Stimulated activated CD4-positive, alpha-beta T cell treated with anti-CD3 and anti-CD28 coated beads, Interleukin-2, amount 100 ng/mL, for 4 hours (primary cell): ENCODE measurements around the gene TSC1.

ENCODE experiments used
- DNase-seq: peaks from one replicate; pipeline ENCODE4 v3.0.0-alpha.2; 2020; ENCODE audit warnings: low read depth

The TSC1 gene

DNA sequence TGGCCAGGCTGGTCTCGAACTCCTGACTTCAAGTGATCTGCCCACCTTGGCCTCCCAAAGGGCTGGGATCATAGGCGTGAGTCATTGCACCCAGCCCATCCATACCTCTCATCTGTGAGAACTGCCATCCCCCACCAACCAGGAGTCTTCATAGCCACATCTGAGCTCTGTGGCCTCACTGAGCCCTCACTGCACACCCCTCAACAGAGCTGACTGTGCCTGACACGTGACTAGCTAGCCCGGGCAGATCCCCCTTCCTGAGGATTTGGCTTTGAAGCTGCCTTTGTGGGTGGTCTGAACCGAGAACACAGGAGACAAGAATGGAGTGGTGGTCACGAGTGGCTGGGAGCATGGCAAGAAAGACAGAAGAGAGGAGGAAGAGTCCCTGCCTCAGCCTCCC lies 81.9 kb downstream of the TSC1 start:
- no peak for DNase-seq

DNA sequence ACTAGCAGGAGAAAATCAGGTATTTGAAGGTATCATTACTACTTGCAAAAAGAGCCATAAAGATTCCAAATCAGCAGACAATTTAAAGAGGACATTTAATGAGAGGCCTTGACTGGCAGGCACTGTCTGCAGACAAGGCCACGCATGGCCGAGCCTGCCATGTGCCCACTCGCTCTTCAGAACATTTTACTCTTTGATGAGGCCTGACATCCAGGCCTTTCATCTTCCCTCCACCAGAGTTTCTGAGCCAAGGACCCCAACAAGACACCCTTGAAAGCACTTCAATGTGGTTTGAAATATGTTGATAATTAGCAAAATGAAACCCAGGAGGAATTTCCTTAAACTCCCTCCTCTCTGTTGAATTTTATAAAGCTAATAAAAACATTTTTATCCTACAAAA lies 82.8 kb downstream of the TSC1 start:
- no peak for DNase-seq

DNA sequence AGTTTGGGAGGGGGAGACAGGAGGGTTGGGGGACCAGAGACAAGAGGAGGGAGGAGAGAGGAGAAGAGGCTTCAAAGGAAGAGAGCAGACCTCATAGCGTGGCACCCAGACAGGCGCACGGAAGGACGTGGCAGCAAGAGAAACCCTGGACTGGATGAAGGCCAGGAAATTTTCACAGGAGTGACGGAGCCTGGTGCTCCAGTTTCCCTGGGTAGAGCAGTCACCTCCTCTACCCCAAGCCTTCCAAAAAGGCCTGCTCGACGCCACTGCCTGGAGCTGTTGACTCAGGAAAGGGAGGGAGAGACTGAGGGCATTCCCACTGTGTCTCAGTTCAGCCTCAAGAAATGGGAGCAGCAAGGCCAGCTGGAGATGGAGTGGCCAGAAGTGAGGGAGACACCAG lies 85.7 kb downstream of the TSC1 start:
- DNase-seq = no peak

DNA sequence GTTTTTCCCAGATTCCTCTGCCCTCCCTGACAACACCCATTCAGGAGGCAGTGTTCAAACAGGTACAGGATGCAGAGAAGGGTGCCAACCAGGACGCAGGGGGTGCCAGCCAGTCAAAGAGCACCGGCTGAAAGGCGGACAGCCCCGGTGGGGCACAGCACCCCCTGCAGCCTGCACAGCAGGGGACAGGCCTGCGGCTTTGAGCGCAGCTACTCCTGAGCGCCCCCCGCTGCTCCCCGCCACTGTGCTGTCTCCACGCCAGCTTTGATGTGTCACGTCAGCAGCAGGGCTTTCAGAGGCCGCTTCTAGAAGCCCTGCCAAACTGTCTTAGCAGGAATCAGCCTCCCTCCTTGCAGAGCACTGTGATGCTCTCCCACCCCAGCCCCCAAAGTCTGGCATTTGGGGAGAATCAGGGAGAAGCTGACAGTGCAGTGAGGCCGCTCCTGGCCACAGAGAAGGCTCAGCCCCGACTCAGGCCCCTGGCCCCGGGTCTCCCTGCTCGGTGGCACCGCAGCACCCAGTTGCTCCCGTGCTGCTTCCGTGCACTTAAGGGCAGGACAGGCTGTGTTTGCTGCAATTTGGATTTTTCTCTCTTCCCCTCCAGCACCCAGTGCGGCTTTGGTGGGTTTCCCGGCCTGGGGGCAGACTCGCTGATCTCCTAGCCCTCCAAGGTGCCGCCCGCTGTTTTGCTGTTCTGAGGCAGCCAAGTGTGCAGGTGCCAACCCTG lies 86.6 kb downstream of the TSC1 start:
- no peak for DNase-seq

DNA sequence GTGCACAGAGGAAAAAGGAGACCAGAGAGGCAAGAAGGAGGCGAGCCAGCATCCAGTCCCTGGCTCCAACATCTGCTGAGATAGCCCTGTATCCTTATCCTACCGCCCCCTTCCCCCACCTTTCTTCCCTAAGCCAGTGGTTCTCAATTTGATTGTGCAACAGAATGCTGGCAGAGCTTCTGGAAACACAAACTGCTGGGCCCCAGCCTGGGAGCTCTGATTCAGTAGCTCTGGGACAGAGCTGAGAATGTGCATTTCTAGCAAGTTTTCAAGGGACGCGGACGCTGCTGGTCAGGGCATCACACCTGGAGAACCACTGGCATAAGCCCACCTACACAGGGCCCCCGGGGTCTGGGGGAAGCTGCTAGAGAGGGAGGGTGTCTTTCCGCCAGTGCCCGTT lies 87.4 kb downstream of the TSC1 start:
- no peak for DNase-seq

DNA sequence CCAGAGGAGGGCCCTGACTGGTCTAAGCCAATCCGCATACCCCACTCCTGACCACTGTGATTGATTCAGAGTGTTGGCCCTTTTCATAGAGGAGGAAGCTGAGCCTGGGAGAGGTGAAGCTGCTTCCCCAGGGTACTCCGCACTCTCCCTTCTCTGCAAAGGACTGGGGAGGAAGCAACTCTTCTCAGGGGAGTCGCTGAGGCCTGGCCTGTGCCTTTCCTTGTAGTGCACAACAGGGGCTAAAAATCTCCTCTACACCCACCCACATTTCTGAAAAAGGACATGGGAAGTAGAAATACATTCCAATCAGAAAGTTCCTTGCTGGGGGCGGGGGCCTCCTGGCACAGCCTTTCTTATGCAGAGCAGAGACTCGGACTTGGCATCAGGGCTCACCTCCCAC lies 88.5 kb downstream of the TSC1 start:
- DNase-seq = no peak

DNA sequence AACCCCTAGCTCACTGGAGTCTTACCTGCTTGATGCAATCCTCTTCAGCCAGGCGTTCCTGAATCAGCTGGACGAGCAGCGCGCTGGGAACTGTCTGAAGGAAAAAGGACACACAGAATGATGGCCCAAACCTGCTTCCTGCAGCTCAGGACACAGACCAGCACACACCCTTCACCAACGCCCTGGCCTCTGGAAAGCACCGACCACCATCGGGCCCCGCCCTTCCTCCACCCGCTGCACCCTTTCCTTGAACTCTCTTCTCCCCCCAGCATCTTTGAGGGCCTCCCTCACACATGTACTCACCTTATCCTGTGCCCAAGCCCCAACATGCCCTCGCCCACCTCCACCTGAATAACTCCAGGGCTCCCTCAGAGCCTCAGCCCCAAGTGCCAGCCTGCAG lies 89.6 kb downstream of the TSC1 start:
- no peak for DNase-seq

DNA sequence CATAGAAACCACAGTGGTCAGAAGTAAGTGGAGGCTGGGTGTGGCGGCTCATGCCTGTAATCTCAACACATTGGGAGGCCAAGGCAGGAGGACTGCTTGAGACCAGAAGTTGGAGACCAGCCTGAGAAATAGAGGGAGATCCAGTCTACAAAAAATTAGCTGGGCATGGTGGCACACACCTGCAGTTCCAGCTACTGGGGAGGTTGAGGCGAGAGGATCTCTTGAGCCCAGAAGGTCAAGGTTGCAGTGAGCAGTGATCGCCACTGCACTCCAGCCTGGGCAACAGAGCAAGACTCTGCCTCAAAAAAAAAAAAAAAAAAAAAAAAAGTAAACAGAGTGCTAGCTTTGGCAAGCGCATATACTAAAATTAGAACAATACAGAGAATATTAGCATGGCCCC lies 90.9 kb downstream of the TSC1 start:
- DNase-seq = no peak

DNA sequence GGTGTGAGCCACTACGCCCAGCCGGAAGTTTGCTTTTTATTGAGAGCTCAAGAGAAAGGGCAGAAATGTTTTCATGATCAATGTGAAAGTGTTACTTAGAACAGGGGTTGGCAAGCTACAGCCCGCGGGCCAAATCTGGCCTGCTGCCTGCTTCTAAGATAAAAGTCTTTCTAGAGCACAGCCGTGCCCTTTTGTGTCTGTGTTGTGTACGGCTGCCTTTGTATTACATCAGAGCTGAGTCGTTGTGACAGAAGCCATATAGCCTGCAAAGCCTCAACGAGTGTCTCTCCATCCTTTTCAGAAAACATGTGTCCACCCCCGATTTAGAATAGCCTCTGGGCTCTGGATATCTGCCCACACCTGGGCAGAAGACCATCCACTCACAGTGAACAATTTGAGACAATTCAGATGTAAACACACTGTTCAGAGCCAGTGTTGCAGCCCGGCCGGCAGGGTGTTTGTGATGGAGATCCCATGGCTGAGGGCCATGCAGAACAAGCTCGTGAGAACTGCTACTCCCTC lies 95.2 kb downstream of the TSC1 start:
- no peak for DNase-seq

DNA sequence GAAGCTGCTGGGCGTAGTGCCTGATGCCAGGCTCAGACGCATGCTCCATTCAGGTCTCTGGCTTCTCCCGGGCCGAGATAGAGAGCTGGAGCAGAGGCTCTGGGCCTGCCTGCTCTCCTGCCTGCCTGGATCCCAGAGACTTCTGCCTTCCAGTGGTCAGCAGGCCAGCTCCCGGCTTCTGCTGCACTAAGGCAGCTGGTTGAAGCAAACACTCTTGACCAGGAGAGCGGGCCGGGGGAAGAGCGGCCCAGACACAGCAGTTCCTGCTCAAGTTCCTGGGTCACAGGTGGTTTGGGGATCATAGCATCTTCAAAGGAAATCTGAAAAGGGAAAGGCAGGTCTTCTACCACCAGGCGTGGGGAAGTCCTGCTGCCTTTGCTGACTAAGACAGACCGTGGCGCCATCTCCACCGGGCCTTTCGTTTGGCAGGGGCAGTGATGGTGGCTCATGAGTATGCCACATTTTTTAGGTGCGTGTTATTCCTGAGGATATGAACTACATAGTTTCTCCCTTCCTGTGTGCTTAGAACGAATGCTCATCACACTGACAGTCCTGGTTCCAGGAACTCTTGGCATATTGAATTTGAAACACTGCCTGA lies 97.4 kb downstream of the TSC1 start:
- DNase-seq = no peak

DNA sequence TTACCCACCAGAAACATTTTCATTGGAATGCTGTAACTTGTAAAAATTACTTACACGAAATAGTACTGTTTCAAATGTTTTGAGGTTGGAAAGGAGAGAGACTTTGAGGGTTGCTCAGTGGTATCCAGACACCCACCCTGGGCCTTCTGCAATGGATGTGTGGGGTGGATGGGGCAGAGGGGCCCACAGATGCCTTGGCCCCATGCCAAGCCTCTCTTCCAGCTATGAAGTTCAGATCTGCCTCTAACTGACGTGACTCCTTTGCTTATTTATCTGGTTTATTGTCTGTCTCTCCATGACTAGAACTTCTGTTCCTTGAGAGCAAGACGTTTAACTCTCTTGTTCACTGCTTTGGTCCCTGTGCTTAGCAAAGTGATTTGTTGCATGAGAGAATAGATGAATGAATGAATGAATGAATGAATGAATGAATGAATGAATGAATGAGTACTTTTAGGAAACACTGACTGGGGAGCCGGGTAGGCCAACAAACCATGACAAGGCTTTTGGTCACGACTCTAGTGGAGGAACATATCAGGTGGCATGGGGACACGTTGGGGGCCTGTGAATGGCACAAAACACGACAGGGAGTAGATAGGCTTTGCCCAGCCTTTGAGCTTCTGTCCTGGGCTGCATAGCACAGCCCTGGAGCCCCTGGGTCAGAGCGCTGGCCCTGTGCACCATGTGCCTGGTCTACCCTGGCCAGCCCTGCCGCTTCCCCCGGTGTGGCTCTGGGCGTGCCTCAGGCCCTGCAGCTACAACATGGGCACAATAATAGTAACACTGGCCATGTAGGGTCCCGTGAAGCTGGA lies 98.1 kb downstream of the TSC1 start:
- DNase-seq = no peak

DNA sequence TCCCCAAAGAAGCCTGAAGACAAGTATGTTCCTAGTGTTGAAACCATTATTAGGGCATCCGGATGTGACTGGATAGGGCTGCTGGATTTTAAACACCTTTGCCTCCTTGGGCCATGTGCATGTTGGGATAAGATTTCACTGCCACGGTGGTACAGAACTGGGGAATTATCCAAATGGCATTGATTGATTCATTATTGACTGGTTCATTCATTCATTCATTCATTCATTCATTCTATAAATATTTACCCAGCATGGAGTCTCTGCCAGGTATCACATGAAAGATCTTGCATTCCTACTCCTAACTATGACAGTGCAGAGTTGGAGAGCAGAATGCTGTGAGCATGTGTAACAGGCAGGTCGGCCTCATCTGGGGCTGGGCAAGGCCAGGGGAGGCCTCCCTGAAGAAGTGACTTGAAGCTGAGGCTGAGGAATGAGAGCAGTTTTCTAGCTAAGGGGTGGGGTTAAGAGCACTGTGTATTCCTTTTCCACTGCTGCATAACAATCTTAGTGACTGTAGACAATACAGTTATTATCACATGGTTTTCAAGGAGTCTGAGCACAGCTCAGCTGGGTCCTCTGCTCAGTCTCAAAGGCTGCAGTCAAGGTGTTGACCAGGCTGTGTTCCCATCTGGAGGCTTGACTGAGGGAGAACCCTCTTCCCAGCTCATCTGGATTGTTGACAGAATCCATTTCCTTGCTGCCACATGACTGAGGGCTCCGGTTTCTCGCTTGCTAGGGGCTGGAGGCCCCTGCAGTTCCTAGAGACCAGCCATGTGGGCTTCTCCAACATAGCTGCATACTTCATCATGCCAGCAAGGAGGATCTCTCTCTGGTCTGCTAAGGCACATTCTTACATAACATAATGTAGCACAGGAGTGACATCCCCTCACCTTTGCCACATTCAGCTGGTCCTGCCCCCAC lies 102.0 kb downstream of the TSC1 start:
- DNase-seq = no peak
